Lower lobe of right lung (tissue), 2 donors: ENCODE results near the gene ADGRB3. TPM values are rescaled to one million over a fixed set of nuclear protein-coding genes. Genes with fewer than 3 reads are reported as not detected.

Experiments
- ATAC-seq, 2 donors: fragments of 200-7000 bp; cut with Tn5 transposase; one replicate each; pipeline ENCODE4 v1.9.1; 2020 to 2022; ENCODE audit warnings: mild to moderate bottlenecking in 2 of 2, moderate library complexity in 2 of 2
- DNase-seq: peaks from one replicate; pipeline ENCODE4 v3.0.0-alpha.2; 2020
- H3K27ac ChIP-seq: fragments of 200-600 bp; one replicate; pipeline ENCODE4 v1.8.0; 2022
- H3K27me3 ChIP-seq: fragments of 200-600 bp; one replicate; pipeline ENCODE4 v1.8.0; 2022; ENCODE audit warnings: low read depth
- H3K36me3 ChIP-seq: fragments of 200-600 bp; one replicate; pipeline ENCODE4 v1.8.0; 2022; ENCODE audit warnings: mild to moderate bottlenecking
- H3K4me1 ChIP-seq: fragments of 200-600 bp; one replicate; pipeline ENCODE4 v1.8.0; 2022
- H3K4me3 ChIP-seq: fragments of 200-600 bp; one replicate; pipeline ENCODE4 v1.8.0; 2022; ENCODE audit warnings: mild to moderate bottlenecking
- H3K9me3 ChIP-seq: fragments of 200-600 bp; one replicate; pipeline ENCODE4 v1.8.0; 2022
- intact Hi-C: fragments of 100-400 bp; cut with DNase I; formaldehyde crosslinking; loops from one replicate; pipeline ENCODE4 v1.11.0; 2022
- total RNA-seq: library from RNA; stranded (reverse); fragmentation: NEBNext Ultra II Directional; extraction: Animal tissue kit (Norgen Biotek cat#: 25700); gene quantifications from one replicate; pipeline ENCODE4 v1.2.1, GENCODE V29; 2021
- TF ChIP-seq, protein P1 (sequence below): fragments of 200-600 bp; IDR thresholded peaks from one replicate; pipeline ENCODE4 v1.8.0; 2022; ENCODE audit warnings: antibody characterized with exemption, mild to moderate bottlenecking
- donor health status: DM: no; HTN: yes; CAD: no; lungs with severe emphysema.

ADGRB3 gene
- total RNA-seq, 1 donor from 2014 or later = 2.3 TPM

GRCh38 chr6:69202768-69203167, 567.7 kb downstream of the ADGRB3 start:
- TF ChIP-seq, protein P1, sequence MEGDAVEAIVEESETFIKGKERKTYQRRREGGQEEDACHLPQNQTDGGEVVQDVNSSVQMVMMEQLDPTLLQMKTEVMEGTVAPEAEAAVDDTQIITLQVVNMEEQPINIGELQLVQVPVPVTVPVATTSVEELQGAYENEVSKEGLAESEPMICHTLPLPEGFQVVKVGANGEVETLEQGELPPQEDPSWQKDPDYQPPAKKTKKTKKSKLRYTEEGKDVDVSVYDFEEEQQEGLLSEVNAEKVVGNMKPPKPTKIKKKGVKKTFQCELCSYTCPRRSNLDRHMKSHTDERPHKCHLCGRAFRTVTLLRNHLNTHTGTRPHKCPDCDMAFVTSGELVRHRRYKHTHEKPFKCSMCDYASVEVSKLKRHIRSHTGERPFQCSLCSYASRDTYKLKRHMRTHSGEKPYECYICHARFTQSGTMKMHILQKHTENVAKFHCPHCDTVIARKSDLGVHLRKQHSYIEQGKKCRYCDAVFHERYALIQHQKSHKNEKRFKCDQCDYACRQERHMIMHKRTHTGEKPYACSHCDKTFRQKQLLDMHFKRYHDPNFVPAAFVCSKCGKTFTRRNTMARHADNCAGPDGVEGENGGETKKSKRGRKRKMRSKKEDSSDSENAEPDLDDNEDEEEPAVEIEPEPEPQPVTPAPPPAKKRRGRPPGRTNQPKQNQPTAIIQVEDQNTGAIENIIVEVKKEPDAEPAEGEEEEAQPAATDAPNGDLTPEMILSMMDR = no peak
- Histone ChIP-seq H3K4me3 (no peak overlapping the region), H3K9me3 (no peaks in the 10 kb centered on the region), H3K36me3 (no peaks in the 10 kb centered on the region), H3K27me3 (no peaks in the 10 kb centered on the region), H3K27ac (no peak overlapping the region), H3K4me1 (no peaks in the 10 kb centered on the region)
- DNase-seq (no peak), ATAC-seq (no peak)
- intact Hi-C loops = no loop called here

GRCh38 chr6:69216127-69216526, 581.0 kb downstream of the ADGRB3 start:
- Histone ChIP-seq H3K27ac (no peak overlapping the region), H3K4me1 (no peaks in the 10 kb centered on the region), H3K9me3 (no peaks in the 10 kb centered on the region), H3K27me3 (no peaks in the 10 kb centered on the region), H3K4me3 (no peak overlapping the region), H3K36me3 (no peaks in the 10 kb centered on the region)
- no peak for ATAC-seq
- intact Hi-C loops = no loop called here
- TF ChIP-seq, protein P1 = no peak
- no peak for DNase-seq

DNA sequence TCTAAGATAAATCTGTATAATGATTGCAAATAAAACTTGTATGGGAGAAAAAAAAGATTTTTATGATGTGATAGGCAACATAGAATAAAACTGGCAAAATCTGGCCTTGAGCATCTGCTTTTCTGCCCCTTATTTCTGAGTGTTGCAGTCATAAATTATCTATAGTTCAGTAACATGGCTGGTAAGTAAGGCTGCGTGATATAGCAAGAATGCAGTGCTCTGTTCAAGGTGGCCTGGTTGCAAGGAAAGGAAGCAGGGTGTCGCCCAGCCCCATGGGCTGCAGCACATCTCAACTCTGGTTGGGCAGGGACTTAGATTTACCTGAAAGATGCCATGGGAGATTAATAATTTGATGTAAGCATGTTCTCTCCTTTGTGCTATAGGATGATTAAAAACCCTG, 582.3 kb downstream of the ADGRB3 start:
- intact Hi-C loops = no loop called here
- DNase-seq = no peak
- H3K27ac ChIP-seq = no peak overlapping the region

GRCh38 chr6:69220375-69220774, 585.3 kb downstream of the ADGRB3 start:
- H3K4me3 ChIP-seq = no peak overlapping the region
- intact Hi-C loops = no loop called here
- no peaks in the 10 kb centered on the region for H3K27me3 ChIP-seq
- H3K27ac ChIP-seq = no peak overlapping the region
- H3K9me3 ChIP-seq = no peaks in the 10 kb centered on the region
- no peaks in the 10 kb centered on the region for H3K4me1 ChIP-seq
- TF ChIP-seq, protein P1 = no peak
- no peaks in the 10 kb centered on the region for H3K36me3 ChIP-seq
- DNase-seq = no peak
- ATAC-seq = no peak

More for the DNA sequence above, 582.3 kb downstream of the ADGRB3 start:
- no peak for ATAC-seq
- Histone ChIP-seq H3K36me3 (no peaks in the 10 kb centered on the region), H3K27me3 (no peaks in the 10 kb centered on the region), H3K4me1 (no peaks in the 10 kb centered on the region), H3K4me3 (no peak overlapping the region), H3K9me3 (no peaks in the 10 kb centered on the region)
- TF ChIP-seq, protein P1 = no peak

DNA sequence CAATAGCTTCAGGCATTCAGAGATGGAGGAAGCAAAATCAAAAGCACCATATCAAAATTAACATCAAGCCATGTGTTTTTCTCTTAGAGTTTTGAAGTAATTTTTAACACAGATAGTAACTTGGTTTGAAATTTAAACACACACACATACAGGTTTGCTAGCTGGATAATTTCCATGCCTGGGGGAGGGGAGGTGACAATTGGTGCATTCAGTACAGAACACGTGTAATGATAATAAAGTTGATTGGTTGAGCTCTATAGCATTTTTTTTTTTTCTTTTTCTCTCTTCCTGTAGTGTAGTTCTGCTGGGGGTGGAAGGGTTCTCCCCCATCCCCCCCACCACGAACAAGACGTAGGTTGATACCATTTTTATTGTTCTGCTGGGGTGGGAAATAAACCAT, 596.9 kb downstream of the ADGRB3 start:
- DNase-seq (no peak), ATAC-seq (no peak)
- no peaks in the 10 kb centered on the region for H3K27me3 ChIP-seq
- H3K9me3 ChIP-seq = no peaks in the 10 kb centered on the region
- no peaks in the 10 kb centered on the region for H3K36me3 ChIP-seq
- no peak overlapping the region for H3K4me3 ChIP-seq
- TF ChIP-seq, protein P1 = no peak
- no peaks in the 10 kb centered on the region for H3K4me1 ChIP-seq
- intact Hi-C loops = no loop called here
- H3K27ac ChIP-seq = no peak overlapping the region

DNA sequence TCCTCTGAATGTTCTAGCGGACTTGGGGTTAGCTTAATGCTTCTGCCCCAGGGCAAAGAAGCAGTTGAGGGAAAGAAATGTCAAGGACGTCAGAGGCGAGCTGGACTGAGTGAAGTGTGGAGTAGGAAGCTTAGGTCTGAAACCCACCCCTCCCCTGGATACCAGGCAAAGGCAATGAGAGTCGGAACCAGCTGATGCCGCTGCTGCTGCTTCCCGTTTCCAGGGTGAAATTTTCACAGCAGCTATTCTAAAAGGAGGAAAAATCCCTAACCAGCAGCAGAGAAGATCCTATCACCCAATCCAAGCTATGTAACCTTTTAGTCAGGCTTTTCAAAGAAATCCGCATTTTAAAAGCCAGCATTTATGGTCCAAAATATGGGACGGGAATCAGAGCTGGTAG, 597.4 kb downstream of the ADGRB3 start:
- intact Hi-C loops = no loop called here
- Histone ChIP-seq H3K9me3 (no peaks in the 10 kb centered on the region), H3K4me3 (no peak overlapping the region), H3K27ac (no peak overlapping the region), H3K4me1 (no peaks in the 10 kb centered on the region), H3K36me3 (no peaks in the 10 kb centered on the region), H3K27me3 (no peaks in the 10 kb centered on the region)
- ATAC-seq (no peak), DNase-seq (no peak)
- TF ChIP-seq, protein P1 = no peak
